HEK293T (cell line): ENCODE measurements around the gene KCNJ4.

ENCODE experiments used
- ELF4 ChIP-seq: fragments of 450-650 bp; IDR thresholded peaks from 2 replicates; pipeline ENCODE4 v1.6.1; 2017; ENCODE audit warnings: antibody characterized with exemption
- L3MBTL2 ChIP-seq: fragments of 450-650 bp; conservative IDR thresholded peaks from 2 replicates; pipeline ENCODE4 v1.6.1; 2016; ENCODE audit warnings: mild to moderate bottlenecking
- SP1 ChIP-seq: fragments of 450-650 bp; IDR thresholded peaks from 2 replicates; pipeline ENCODE4 v1.6.1; 2017
- SUZ12 ChIP-seq: fragments of 450-650 bp; IDR thresholded peaks from 2 replicates; pipeline ENCODE4 v1.6.1; 2016; ENCODE audit warnings: mild to moderate bottlenecking
- TARDBP ChIP-seq: fragments of 450-650 bp; IDR thresholded peaks from 2 replicates; pipeline ENCODE4 v1.6.1; 2016
- TF ChIP-seq, protein P1 (sequence below): fragments of 450-650 bp; IDR thresholded peaks from 2 replicates; pipeline ENCODE4 v1.6.1; 2016

DNA sequence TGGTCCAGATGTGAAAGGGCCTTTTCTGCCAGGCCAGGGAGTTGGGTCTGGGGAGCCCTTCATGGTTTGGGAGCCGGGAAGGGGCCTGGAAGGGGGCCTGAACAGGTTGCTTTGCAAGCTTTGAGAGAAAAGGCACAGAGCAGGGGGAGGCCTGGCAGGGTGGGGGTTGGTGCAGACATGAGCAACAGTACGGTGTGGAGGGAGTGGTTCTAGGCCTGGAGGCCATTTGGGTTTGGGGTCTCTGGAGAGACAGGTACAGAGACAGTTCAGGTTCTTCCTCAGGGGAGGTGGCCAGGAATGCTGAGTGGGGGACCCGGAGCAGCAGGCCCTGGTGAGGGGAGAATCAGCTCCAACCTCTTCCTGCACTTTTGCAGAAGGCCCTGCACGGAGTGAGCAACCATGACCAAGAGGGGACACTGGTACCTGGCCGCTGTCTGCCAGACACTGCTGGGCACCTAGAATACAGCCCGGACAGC, 14.3 kb upstream of the KCNJ4 start:
- TF ChIP-seq, protein P1, sequence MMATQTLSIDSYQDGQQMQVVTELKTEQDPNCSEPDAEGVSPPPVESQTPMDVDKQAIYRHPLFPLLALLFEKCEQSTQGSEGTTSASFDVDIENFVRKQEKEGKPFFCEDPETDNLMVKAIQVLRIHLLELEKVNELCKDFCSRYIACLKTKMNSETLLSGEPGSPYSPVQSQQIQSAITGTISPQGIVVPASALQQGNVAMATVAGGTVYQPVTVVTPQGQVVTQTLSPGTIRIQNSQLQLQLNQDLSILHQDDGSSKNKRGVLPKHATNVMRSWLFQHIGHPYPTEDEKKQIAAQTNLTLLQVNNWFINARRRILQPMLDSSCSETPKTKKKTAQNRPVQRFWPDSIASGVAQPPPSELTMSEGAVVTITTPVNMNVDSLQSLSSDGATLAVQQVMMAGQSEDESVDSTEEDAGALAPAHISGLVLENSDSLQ = no peak
- no peak for TF ChIP-seq ELF4
- no peak for TF ChIP-seq SUZ12
- TF ChIP-seq L3MBTL2 = no peak
- TF ChIP-seq SP1 = no peak
- TF ChIP-seq TARDBP = no peak
